ENCODE data around the gene C1orf122. TPM values are rescaled to one million over a fixed set of nuclear protein-coding genes. Genes with fewer than 3 reads are reported as not detected.

The C1orf122 gene
- total and polyA plus RNA-seq, 10 of the 15 experiments (the other 5 are each of a cell fraction or from before 2014, with no cell fraction given): 1.6 to 35.8 (median 14.8) TPM

DNA sequence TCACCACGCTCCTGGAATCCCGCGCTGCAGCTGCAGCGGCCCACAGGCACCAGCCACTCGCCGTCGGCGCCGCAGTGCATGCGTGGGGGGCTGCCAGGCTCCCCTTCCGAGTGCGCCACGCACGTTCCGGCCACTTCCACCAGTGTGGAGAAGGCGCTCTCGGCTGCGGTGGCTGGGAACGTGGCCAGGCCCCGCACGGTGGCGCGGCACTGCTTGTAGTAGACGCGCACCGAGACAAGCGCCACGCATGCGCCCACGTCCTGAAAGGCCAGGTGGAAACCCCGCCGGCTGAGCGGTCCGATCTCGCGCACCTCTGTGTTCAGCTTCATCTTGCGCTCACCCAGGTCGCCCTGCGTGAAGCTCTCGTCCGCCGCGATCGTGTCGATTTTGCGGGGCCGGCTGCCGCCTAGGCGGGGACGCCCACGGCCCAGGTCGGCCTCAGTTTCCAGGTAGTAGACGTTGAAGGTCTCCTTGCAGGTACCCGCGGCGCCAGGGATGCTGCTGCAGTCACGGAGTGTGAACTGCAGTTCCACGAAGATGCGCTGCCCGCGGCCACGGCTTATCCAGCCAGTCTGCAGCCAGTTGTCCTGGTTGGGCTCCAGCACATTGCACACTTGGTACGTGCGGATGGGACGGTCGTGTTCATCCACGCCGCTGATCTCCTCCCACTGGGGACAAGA is 46.0 kb upstream of the C1orf122 start:
- ChIA-PET RAD21 (ENCODE audit: unreplicated experiment) (no interaction called here), CTCF (no interaction called here), SMC1A (ENCODE audit: uncharacterized antibody, unreplicated experiment) (no interaction called here), POLR2A (no interaction called here)
- Histone ChIP-seq H3K4me3 (no peak overlapping the region), H3K9me3 (replicated peaks; ENCODE audit: control insufficient read depth, insufficient read depth, low read length) (no peaks in the 10 kb centered on the region; the same call in 2 of the 3 replicates), H3K9ac (ENCODE audit: control insufficient read depth, insufficient read depth, low read length) (no peak overlapping the region), H2AFZ (ENCODE audit: control insufficient read depth, low read depth, low read length) (no peak overlapping the region), H3K27ac (ENCODE audit: control insufficient read depth, insufficient read depth) (no peak overlapping the region), H3K79me2 (ENCODE audit: control insufficient read depth, insufficient read depth, low read length) (no peaks in the 10 kb centered on the region), H3K36me3 (ENCODE audit: control insufficient read depth in 2 of 2, insufficient read depth in 2 of 2, low read length in 1 of 2) (no peaks in the 10 kb centered on the region), H3K27me3 (replicated peaks in 1 of 2; ENCODE audit: control insufficient read depth in 2 of 2, insufficient read depth in 2 of 2, low read length in 1 of 2) (peaks cover 5 to 11% of the 10 kb centered on the region in 2 experiments; a peak in 3 of 4 replicates), H3K4me1 (ENCODE audit: control insufficient read depth, insufficient read depth, low read length) (no peaks in the 10 kb centered on the region), H3K4me2 (ENCODE audit: control insufficient read depth, insufficient read depth) (no peak overlapping the region), H4K20me1 (ENCODE audit: control insufficient read depth, insufficient read depth) (no peaks in the 10 kb centered on the region)
- DNase-seq (ENCODE audit: low read depth, low spot score) (no peak), ATAC-seq (no peak), FAIRE-seq (no peak)
- no TSS peak for BruUV-seq (replicated peaks)
- no peak for TF ChIP-seq CBX3 (IDR thresholded peaks at IDR 0.05; ENCODE audit: borderline replicate concordance, low read depth)
- no peak for TF ChIP-seq EGR1 (IDR thresholded peaks at IDR 0.05; ENCODE audit: borderline replicate concordance in 1 of 2, low read depth in 2 of 2, low read length in 2 of 2)
- TF ChIP-seq, protein P1, sequence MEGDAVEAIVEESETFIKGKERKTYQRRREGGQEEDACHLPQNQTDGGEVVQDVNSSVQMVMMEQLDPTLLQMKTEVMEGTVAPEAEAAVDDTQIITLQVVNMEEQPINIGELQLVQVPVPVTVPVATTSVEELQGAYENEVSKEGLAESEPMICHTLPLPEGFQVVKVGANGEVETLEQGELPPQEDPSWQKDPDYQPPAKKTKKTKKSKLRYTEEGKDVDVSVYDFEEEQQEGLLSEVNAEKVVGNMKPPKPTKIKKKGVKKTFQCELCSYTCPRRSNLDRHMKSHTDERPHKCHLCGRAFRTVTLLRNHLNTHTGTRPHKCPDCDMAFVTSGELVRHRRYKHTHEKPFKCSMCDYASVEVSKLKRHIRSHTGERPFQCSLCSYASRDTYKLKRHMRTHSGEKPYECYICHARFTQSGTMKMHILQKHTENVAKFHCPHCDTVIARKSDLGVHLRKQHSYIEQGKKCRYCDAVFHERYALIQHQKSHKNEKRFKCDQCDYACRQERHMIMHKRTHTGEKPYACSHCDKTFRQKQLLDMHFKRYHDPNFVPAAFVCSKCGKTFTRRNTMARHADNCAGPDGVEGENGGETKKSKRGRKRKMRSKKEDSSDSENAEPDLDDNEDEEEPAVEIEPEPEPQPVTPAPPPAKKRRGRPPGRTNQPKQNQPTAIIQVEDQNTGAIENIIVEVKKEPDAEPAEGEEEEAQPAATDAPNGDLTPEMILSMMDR (IDR thresholded peaks at IDR 0.05 in 2 of 3, conservative IDR thresholded peaks at IDR 0.05 in 1 of 3; ENCODE audit: control insufficient read depth in 2 of 3, extremely low read depth in 1 of 3, insufficient read depth in 1 of 3, low read depth in 3 of 3, low read length in 3 of 3): no peak
- TF ChIP-seq YY1 (IDR thresholded peaks at IDR 0.05; ENCODE audit: low read depth, low read length): no peak
- no peak for TF ChIP-seq NFYB (IDR thresholded peaks at IDR 0.05; ENCODE audit: insufficient read depth, low read depth, low read length)
- no peak for TF ChIP-seq POU2F2 (IDR thresholded peaks at IDR 0.05; ENCODE audit: borderline replicate concordance, low read depth, low read length)
- in situ Hi-C loops (cut with MboI) (no loop called here), intact Hi-C loops (cut with micrococcal nuclease; ENCODE audit: unreplicated experiment) (no loop called here)
- 67% methylated on average over 66 of the region's 68 CpGs for WGBS (ENCODE audit: insufficient coverage, insufficient replicate concordance, low lambda C conversion rate, missing lambda C conversion rate)
